GM23248 (cell line): ENCODE data around the gene NOG. TPM values are rescaled to one million over a fixed set of nuclear protein-coding genes. Genes with fewer than 3 reads are reported as not detected.

Experiments
- DNase-seq: peaks from one replicate; pipeline ENCODE4 v3.0.0-alpha.2; 2015
- H2AFZ ChIP-seq: fragments of 200-600 bp; sonication (generic); 2 replicates; pipeline ENCODE4 v1.6.1; 2016; ENCODE audit warnings: antibody characterized with exemption
- H3F3A ChIP-seq: fragments of 200-600 bp; sonication (generic); 2 replicates; pipeline ENCODE4 v1.6.1; 2016; ENCODE audit warnings: mild to moderate bottlenecking, antibody characterized with exemption, mixed run types; ENCODE audit not compliant: insufficient read depth
- H3K27ac ChIP-seq: fragments of 200-600 bp; sonication (generic); 2 replicates; pipeline ENCODE4 v1.5.1; 2016; ENCODE audit warnings: mild to moderate bottlenecking
- H3K27me3 ChIP-seq: fragments of 200-600 bp; sonication (generic); replicated peaks from 2 replicates; pipeline ENCODE4 v1.6.1; 2016; ENCODE audit warnings: mild to moderate bottlenecking; ENCODE audit not compliant: insufficient read depth
- H3K36me3 ChIP-seq: fragments of 200-600 bp; sonication (generic); 2 replicates; pipeline ENCODE4 v1.6.1; 2016; ENCODE audit warnings: low read depth, mild to moderate bottlenecking
- H3K4me1 ChIP-seq: fragments of 200-600 bp; sonication (generic); 2 replicates; pipeline ENCODE4 v1.6.1; 2016; ENCODE audit warnings: mild to moderate bottlenecking; ENCODE audit not compliant: insufficient read depth
- H3K4me2 ChIP-seq: fragments of 200-600 bp; sonication (generic); one replicate; pipeline ENCODE4 v1.6.1; 2016; ENCODE audit warnings: mild to moderate bottlenecking; ENCODE audit not compliant: unreplicated experiment
- H3K4me3 ChIP-seq: fragments of 200-600 bp; sonication (generic); 2 replicates; pipeline ENCODE4 v1.5.1; 2016; ENCODE audit warnings: mild to moderate bottlenecking
- H3K79me2 ChIP-seq: fragments of 200-600 bp; sonication (generic); 2 replicates; pipeline ENCODE4 v1.6.1; 2016; ENCODE audit warnings: mild to moderate bottlenecking; ENCODE audit not compliant: insufficient read depth
- H3K9ac ChIP-seq: fragments of 200-600 bp; sonication (generic); 2 replicates; pipeline ENCODE4 v1.6.1; 2016; ENCODE audit warnings: mild to moderate bottlenecking
- H3K9me2 ChIP-seq: fragments of 200-600 bp; sonication (generic); 2 replicates; pipeline ENCODE4 v1.6.1; 2016; ENCODE audit warnings: mixed run types, mild to moderate bottlenecking, moderate library complexity; ENCODE audit not compliant: insufficient read depth
- H3K9me3 ChIP-seq: fragments of 200-600 bp; sonication (generic); one replicate; pipeline ENCODE4 v1.6.1; 2017; ENCODE audit warnings: low read depth
- H4K20me1 ChIP-seq: fragments of 200-600 bp; sonication (generic); 2 replicates; pipeline ENCODE4 v1.6.0; 2016; ENCODE audit not compliant: insufficient read depth
- EZH2 ChIP-seq: fragments of 200-600 bp; sonication (generic); IDR thresholded peaks from 2 replicates; pipeline ENCODE4 v1.6.1; 2018; ENCODE audit warnings: antibody characterized with exemption, mild to moderate bottlenecking; ENCODE audit not compliant: insufficient read depth, poor library complexity, severe bottlenecking
- EZH2phosphoT487 ChIP-seq: fragments of 200-600 bp; sonication (generic); IDR thresholded peaks from 2 replicates; pipeline ENCODE4 v1.6.1; 2018; ENCODE audit warnings: antibody characterized with exemption, moderate library complexity, mild to moderate bottlenecking, low read depth; ENCODE audit not compliant: insufficient read depth
- WGBS, 2 experiments: methylation state at CpG; one replicate each; pipeline ENCODE4 v1.1.6; 2015 to 2017; ENCODE audit warnings: low lambda C conversion rate in 2 of 2, low coverage in 1 of 2; ENCODE audit errors: missing lambda C conversion rate in 2 of 2; 5-methylcytosine and 5-hydroxymethylcytosine counted together
- in situ Hi-C: fragments of 300-500 bp; cut with MboI; formaldehyde crosslinking; loops from 2 replicates; pipeline ENCODE4 v1.15.0; 2020
- polyA plus RNA-seq: library from polyadenylated mRNA; unstranded; fragments of >200 nt; fragmentation: Nextera tagmentation; extraction: Ambion mirVana; gene quantifications from 2 replicates; pipeline ENCODE4 v1.2.1, GENCODE V29; 2016
- total RNA-seq: library from RNA; depleted of rRNA; stranded (reverse); fragments of >200 nt; shearing (Covaris generic); gene quantifications from 2 replicates; pipeline ENCODE4 v1.2.3, GENCODE V29; 2014

Gene NOG
- total and polyA plus RNA-seq, 2 experiments from 2014 or later: 4.4 to 6.7 TPM

DNA sequence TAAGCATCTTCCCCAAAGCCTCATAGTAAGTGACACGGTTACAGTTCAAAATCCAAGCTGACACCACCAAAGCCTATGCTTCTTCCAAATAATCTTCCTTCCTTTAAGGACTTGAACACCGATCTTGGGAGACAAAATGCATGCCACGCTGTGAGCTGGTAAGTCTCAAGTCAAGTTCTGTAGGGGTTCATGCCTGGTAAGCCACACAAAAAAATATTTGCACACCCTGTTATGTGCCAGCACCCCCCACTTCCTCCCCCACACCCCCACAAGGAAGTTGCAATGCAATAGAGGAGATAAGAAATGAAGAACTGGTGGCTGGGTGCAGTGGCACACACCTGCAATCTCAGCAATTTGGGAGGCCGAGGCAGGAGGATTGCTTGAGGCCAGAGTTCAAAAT is 5.6 kb downstream of the NOG start:
- Histone ChIP-seq H3K4me1 (peaks cover 8% of the 10 kb centered on the region; the same call in 1 of the 2 replicates), H3K4me3 (no peak overlapping the region), H4K20me1 (no peaks in the 10 kb centered on the region), H3K79me2 (no peaks in the 10 kb centered on the region), H3K9me3 (no peaks in the 10 kb centered on the region), H3K4me2 (no peak overlapping the region), H3F3A (no peaks in the 10 kb centered on the region), H3K27ac (no peak overlapping the region), H2AFZ (no peak overlapping the region), H3K36me3 (no peaks in the 10 kb centered on the region), H3K9ac (no peak overlapping the region), H3K27me3 (peaks cover 10% of the 10 kb centered on the region), H3K9me2 (no peaks in the 10 kb centered on the region)
- DNase-seq: peak; percentile 4
- in situ Hi-C loops: loop anchor here (10.0 kb wide), 2 partner anchors 116 to 346 kb away; no protein-coding TSS in a partner anchor
- TF ChIP-seq EZH2 (no peak), EZH2phosphoT487 (no peak)
- whole genome bisulfite sequencing, 2 experiments: 94 to 98% methylated on average over 4 of the region's 4 CpGs

DNA sequence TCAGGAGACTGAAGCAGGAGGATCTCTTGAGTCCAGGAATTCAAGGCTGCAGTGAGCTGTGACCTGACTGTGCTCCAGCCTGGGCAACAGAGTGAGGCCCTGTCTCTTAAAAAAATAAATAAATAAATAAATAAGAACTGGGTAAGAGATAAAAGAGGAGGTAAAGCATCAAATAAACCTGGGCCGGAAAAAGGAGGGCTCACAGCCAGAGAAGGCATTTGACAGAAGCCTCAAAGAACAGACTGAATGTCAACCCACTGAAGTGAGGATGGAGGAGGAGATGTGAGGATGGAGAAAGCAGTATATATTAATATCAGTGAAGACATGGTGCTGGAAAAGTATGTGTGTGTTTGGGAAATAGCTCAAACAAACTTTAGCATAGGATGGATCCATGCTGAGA is 6.1 kb downstream of the NOG start:
- no peak for TF ChIP-seq EZH2phosphoT487
- no peak for TF ChIP-seq EZH2
- Histone ChIP-seq H3K4me3 (no peak overlapping the region), H3K27me3 (peaks cover 10% of the 10 kb centered on the region), H3K27ac (no peak overlapping the region), H3K79me2 (no peaks in the 10 kb centered on the region), H3K36me3 (no peaks in the 10 kb centered on the region), H3K9me3 (no peaks in the 10 kb centered on the region), H3K4me2 (no peak overlapping the region), H3K9me2 (no peaks in the 10 kb centered on the region), H3K9ac (no peak overlapping the region), H3K4me1 (peaks cover 8% of the 10 kb centered on the region; the same call in 1 of the 2 replicates), H2AFZ (no peak overlapping the region), H4K20me1 (no peaks in the 10 kb centered on the region), H3F3A (no peaks in the 10 kb centered on the region)
- DNase-seq: no peak
- 79 to 100% methylated on average over 1 of the region's 1 CpG for WGBS, 2 experiments
- in situ Hi-C loops: loop anchor here (10.0 kb wide), 2 partner anchors 115 to 345 kb away; no protein-coding TSS in a partner anchor

DNA sequence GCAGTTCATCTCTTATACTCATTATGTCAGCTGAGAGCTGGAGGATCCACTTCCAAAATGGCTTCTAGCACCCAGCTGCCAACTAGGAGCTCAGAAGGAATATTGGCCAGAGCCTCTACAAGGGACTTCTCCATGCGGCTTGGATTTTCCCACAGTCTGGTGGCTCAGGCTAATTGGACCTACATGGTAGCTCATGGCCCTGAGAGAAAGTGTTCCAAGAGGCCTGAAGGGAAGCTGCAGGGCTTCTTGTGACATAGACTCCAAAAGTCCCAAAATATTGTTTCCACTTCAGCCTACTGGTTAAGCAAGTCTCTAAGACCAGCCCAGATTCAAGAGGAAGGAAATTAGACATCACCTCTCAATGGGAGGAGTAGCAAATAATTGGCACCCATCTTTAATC is 6.8 kb downstream of the NOG start:
- Histone ChIP-seq H3K36me3 (no peaks in the 10 kb centered on the region), H3F3A (no peaks in the 10 kb centered on the region), H4K20me1 (no peaks in the 10 kb centered on the region), H2AFZ (no peak overlapping the region), H3K4me1 (peaks cover 8% of the 10 kb centered on the region; the same call in 1 of the 2 replicates), H3K79me2 (no peaks in the 10 kb centered on the region), H3K27ac (no peak overlapping the region), H3K9ac (no peak overlapping the region), H3K4me3 (no peak overlapping the region), H3K4me2 (no peak overlapping the region), H3K27me3 (peaks cover 10% of the 10 kb centered on the region), H3K9me3 (no peaks in the 10 kb centered on the region), H3K9me2 (no peaks in the 10 kb centered on the region)
- 89 to 100% methylated on average over 1 of the region's 1 CpG for WGBS, 2 experiments
- in situ Hi-C loops: no loop called here
- DNase-seq: no peak
- TF ChIP-seq EZH2phosphoT487 (no peak), EZH2 (no peak)

DNA sequence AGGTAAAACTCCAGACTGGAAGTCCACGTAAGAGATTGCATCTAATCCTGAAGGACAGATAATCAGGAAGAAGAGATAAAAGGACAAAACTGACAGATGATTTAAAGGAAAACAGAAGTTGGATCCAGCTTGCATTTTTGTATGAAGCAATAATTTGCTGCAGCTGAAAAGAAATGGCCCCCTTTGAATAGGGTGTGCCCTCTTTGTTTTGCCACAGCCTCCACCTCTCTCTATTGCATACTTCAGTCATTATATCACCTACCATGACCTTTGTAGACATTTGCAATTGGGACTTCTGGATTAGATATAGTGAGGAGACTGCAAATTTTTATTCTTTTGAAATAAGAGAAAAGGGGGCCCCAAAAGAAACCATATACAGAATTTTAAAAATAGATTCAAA is 8.1 kb downstream of the NOG start:
- in situ Hi-C loops: no loop called here
- Histone ChIP-seq H3K4me1 (peaks cover 4% of the 10 kb centered on the region; the same call in 1 of the 2 replicates), H4K20me1 (no peaks in the 10 kb centered on the region), H3K79me2 (no peaks in the 10 kb centered on the region), H3K27me3 (peaks cover 10% of the 10 kb centered on the region), H3K9ac (no peak overlapping the region), H3K36me3 (no peaks in the 10 kb centered on the region), H3K9me2 (no peaks in the 10 kb centered on the region), H3K4me3 (no peak overlapping the region), H3K27ac (no peak overlapping the region), H3F3A (no peaks in the 10 kb centered on the region), H2AFZ (no peak overlapping the region), H3K4me2 (no peak overlapping the region), H3K9me3 (no peaks in the 10 kb centered on the region)
- 74 to 79% methylated on average over 1 of the region's 1 CpG for WGBS, 2 experiments
- no peak for DNase-seq
- TF ChIP-seq EZH2 (no peak), EZH2phosphoT487 (no peak)
